ENCODE measurements around the gene GALNS.

DNA sequence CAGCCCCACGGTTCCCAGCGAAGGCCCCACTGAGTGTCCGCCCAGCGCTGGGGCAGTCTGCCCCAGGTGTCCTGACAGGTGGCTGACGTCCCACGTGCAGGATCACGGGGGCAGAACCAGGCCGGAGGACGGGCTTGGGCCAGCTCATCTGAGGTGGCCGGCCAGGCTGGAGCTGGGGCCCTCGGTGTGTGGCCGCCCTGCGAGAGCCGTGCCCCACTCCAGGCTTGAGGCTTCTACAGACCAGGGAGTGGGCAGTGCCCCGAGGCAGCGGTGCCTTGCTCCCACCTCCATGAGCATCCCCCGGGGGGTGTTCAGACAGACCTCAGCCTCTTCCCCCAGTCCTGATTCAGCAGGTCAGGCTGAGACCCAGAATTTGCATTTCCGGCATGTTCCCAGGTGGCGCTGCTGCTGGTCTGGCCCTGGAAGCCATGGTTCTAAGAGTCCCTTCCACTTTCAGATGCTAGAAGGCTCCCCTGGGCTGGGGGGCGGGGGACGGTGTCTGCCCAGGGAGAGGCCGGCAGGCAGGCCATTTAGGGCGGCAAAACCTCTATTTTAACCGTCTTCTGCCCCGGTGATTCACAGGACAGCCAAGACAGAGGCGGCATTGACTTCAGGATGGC, 45.1 kb upstream of the GALNS start:
- TF ChIP-seq ZFP3 (CRISPR knock-in tag; IDR thresholded peaks at IDR 0.05) (no peak), SNAI2 (CRISPR knock-in tag; IDR thresholded peaks at IDR 0.05) (no peak), ZNF565 (CRISPR knock-in tag; conservative IDR thresholded peaks at IDR 0.05; ENCODE audit: low read depth) (no peak)

All from SK-N-SH treated with all-trans-retinoic acid at 6 μM for 48 hours (cell line).